M059J (cell line): ENCODE data around the gene COL6A3. TPM values are rescaled to one million over a fixed set of nuclear protein-coding genes. Genes with fewer than 3 reads are reported as not detected.

Source experiments
- DNase-seq: peaks from one replicate; pipeline ENCODE4 v3.0.0-alpha.2; 2012; ENCODE audit warnings: low read depth
- total RNA-seq: library from RNA; depleted of rRNA; stranded (reverse); fragments of >200 nt; shearing (Covaris generic); gene quantifications from 2 replicates; pipeline ENCODE4 v1.2.3, GENCODE V29; 2014

COL6A3 gene
- total RNA-seq, 1 experiment from 2014 or later = 2.1 TPM

DNA sequence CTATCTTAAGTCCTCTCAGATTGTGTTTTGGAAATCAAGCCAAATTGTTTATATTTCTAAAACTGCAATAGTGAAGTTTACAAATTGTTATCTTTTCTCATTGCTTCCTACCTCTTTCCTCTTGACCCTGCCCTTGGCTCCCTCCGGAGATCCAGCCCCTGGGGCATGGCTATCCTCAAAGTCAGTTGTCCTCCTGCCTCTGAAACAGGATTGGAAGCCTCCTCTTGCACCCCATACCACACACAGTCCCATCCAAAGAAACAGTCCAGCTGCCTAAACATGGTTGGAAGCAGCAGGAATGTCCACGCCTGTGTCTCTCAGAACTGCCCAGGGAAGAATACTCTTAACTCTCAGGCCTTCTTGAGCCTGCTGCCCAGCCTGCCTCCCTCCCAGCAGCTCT lies 30.1 kb upstream of the COL6A3 start:
- no peak for DNase-seq

GRCh38 chr2:237441605-237442274 lies 27.8 kb upstream of the COL6A3 start:
- DNase-seq = peak; percentile 50

DNA sequence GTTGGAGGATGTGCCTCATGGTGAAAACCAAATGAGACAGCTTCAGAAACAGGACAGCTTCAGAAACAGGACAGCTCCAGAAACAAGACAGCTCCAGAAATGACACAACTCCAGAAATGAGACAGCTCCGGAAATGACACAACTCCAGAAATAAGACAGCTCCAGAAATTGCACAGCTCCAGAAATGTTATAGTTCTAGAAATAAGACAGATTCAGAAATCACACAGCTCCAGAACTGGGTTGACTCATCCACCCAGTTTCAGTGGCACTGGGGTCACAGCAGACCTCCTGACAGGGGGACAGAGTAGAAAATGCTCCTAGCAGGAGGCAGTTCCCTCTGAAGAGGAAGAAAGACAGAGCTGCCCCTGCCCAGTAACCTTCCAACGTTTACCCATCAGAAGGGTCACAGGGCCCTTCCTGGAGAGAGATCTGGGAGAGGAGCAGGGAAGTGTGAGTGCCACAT lies 26.9 kb upstream of the COL6A3 start:
- DNase-seq = no peak

- DNase-seq = peak; percentile 30
Measured at GRCh38 chr2:237438080-237438940, 24.3 kb upstream of the COL6A3 start.

DNA sequence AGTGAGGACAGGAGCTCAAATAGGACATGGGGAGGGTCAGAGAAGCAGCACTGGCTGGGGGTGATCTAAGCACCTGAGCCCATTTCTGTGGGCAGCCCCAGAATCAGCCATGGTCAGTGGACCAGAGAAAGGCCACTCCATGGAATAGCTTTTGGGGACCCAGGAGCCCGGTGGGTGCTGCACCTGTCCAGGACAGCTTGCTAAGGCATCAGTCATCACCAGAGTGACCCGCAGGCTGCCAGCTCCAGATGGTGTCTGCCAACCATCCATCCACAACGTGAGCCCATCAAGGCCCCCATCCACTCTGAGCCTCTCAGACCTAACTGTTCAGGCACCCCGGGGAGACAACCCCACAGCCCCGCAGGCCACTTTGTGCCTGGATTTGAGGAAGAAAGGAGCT lies 23.6 kb upstream of the COL6A3 start:
- no peak for DNase-seq

GRCh38 chr2:237435844-237436587 lies 22.1 kb upstream of the COL6A3 start:
- peak; percentile 88 for DNase-seq

DNA sequence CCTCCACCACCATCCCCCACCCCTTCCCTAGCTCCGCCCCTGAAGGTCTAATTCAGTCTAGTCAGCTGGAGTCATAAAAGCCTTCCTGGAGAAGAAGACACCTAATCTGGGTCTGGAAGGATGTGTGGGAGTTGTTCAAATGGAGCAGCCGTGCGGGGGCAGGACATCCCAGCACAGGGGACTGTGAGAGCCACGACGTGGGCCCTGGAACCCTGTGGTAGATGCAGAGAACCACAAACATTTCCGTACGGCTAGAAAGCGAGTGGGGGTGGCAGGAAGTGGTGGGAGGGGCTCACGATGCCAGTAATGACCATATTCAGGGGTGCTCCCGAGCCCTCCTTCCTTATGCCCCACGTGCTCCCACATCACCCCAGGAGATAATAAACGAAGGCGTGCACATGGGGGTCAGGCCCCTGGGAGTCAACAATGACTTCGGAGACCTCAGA lies 20.9 kb upstream of the COL6A3 start:
- DNase-seq = peak; percentile 90

DNA sequence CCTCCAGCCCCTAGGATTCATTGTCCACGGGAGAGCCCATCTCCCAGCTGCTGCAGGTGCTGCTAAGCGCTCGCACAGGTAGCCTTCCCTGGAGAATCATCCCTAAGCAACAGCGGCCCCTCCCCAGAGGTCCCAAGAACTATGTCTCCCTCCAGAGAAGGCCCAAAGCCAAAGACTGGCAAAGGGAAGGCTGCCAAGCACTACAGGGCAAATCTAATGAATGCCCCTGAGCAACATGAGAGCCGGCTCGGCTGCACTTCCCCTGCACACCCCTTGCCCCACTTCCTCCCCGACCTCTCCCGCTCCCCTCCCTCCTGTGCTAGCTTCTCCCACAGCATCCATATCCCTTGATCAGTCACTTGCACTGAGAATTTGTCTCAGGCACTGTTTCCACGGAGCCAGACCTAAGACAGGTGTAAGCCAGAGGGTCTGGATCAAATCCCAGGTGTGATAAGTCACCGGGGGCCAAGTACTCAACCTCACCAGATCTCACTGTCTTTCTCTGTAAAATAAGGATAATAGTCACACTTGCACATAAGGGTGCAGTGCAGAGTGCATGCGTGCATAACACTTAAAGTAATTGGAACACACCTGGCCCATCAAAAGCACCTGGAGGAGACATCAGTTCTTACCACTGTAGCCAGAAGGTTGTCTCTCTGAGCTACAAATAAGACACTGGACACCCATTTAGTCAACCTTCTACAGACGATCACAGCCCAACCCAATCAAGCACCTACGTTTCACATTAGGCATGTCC lies 20.1 kb upstream of the COL6A3 start:
- peak; percentile 49 for DNase-seq

- peak; percentile 98 for DNase-seq
Measured at GRCh38 chr2:237432484-237433092, 18.6 kb upstream of the COL6A3 start.

GRCh38 chr2:237431837-237432236 lies 17.9 kb upstream of the COL6A3 start:
- no peak for DNase-seq

DNA sequence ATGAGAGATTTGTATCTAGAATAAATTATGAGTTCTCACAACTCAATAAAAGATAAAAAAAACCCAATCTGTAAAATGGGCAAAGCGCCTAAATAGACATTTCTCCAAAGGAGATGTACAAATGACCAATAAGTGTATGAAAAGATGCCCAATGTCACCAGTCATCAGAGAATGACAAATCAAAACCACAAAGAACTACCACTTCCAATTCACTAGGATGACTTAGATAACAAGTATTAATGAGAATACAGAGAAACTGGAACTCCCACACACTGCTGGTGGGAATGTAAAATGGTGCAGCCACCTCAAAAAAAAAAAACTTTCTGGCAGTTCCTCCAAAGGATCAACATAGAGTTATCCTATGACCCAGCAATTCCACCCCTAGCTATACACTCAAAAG lies 17.4 kb upstream of the COL6A3 start:
- DNase-seq = peak; percentile 94

DNA sequence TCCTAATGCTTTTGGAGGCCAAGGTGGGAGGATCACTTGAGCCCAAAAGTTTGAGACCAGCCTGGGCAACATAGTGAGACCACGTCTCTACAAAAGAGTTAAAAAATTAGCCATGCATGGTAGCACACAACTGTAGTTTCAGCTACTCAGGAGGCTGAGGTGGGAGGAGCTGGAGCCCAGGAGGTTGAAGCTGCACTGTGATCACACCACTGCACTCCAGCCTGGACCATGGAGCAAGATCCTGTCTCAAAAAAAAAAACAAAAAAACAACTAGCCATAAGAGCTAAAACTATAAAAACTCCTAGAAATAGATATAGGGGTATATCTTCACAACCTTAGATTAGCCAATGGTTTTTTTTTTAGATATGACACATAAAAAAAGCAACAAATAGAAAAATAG lies 16.9 kb upstream of the COL6A3 start:
- DNase-seq = peak; percentile 33

DNA sequence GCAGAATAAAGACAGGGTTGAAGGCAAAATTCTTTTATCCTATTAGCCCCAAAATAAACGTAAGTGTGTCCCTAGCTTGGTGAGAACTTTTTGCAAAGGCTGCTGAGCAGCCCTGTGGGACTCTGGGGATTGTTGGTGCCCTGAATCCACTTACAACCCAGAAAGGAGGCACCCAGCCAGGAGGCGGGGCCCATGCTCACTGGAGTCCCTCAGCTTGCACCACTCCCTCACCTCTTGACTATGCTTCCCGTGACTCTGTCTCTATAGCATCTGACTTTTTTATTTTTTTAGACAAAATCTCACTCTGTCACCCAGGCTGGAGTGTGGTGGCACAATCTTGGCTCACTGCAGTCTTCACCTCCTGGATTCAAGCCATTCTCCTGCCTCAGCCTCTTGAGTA lies 15.8 kb upstream of the COL6A3 start:
- DNase-seq = peak; percentile 77

GRCh38 chr2:237427769-237428506 lies 14.0 kb upstream of the COL6A3 start:
- no peak for DNase-seq

DNA sequence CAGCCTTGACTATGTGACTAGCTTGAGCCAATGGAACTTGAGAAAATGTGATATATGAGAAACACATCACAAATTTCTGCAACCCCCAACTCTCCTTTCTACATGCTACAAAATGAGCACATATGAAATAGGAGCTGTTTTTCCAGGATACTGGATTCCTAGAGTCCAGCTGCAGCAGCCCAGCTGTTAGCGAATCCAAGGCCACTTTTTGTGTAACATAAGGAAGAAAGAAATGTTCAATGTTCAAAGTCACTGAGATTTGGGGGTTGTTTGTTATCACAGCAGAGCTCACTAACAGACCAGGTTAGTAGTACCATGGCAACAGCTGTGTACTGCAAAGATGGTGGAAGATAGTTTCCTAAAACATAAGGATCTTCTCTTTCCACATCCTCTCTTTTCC lies 12.6 kb upstream of the COL6A3 start:
- DNase-seq = no peak

DNA sequence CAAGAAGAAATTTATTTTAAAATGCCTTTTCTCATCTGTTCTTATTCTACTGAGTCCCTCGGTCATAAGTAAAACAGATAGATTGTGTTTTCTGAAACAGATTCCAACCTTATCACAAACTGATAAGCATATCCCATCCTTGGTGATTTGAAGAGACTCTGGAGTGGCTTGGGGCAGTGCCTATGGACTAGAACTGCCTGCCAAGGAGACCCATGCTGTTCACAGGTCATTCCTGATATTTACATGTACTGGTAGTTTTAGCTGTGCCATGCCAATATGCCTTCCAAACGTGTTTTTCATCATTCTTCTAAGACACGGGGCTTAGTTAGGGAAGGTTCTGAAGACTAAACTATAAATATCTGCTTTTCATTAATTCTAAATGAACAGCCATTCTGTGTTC lies 11.4 kb upstream of the COL6A3 start:
- no peak for DNase-seq

GRCh38 chr2:237424544-237424943 lies 10.6 kb upstream of the COL6A3 start:
- DNase-seq = no peak

GRCh38 chr2:237423891-237424290 lies 9.9 kb upstream of the COL6A3 start:
- no peak for DNase-seq

- no peak for DNase-seq
Measured at GRCh38 chr2:237422309-237422708, 8.3 kb upstream of the COL6A3 start.

GRCh38 chr2:237421542-237422116 lies 7.7 kb upstream of the COL6A3 start:
- peak; percentile 81 for DNase-seq
